ENCODE results near the gene KHDC4.

GRCh38 chr1:155981266-155982088, 47.3 kb upstream of the KHDC4 start:
- TF ChIP-seq CTCF (IDR thresholded peaks at IDR 0.05) (no peak), POLR2A (IDR thresholded peaks at IDR 0.05) (no peak)

Data from uterus (tissue), 2 donors.